GM18507 (cell line): ENCODE measurements around the gene CLTC.

Experiments
- DNase-seq: peaks from one replicate; pipeline ENCODE4 v3.0.0; 2011; ENCODE audit warnings: low read depth; ENCODE audit not compliant: insufficient read length; ENCODE audit errors: extremely low spot score
- FAIRE-seq: peaks from 2 replicates; lab custom pipeline; 2011; peaks lifted over from hg19 to GRCh38; lab: Jason Lieb, UNC

CLTC gene

DNA sequence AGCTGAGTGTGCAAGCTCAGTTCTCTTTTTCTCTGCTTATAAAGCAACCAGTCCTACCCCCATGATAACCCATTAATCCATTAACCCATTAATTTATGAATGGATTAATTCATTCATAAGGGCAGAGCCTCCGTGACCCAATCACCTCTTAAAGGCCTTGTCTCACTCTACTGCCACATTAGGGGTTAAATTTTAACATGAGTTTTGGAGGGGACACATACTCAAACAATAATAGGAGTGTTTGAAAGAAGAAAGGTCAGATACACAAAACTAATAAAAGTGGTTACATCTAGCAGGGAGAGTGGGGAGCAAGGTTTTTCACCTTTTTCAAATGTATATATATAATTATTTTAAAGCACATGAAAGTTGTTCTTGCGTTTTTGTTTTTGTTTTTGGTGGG is 94.6 kb downstream of the CLTC start:
- DNase-seq (no peak), FAIRE-seq (no peak)

DNA sequence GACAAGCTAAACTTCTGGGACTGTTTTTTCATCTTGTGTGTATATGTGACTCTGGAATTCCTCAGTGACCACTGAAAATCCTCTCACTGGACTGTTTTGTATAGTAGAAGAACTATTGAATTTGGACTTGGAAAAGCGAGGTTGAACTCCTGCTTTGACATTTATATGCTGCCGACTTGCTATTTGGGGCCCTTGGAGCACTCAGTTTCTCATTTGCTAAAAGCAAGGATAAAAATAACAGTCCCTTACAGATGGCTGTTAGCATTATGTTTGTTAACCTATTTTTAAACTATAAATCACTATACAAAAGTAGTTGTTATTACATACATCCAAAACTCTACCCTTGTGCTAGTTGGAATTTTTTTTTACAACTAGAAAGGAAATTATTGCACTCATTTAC is 96.7 kb downstream of the CLTC start:
- no peak for FAIRE-seq
- DNase-seq, result no peak

- FAIRE-seq, result no peak
- no peak for DNase-seq
Measured at GRCh38 chr17:59719526-59719925, 99.8 kb downstream of the CLTC start.

DNA sequence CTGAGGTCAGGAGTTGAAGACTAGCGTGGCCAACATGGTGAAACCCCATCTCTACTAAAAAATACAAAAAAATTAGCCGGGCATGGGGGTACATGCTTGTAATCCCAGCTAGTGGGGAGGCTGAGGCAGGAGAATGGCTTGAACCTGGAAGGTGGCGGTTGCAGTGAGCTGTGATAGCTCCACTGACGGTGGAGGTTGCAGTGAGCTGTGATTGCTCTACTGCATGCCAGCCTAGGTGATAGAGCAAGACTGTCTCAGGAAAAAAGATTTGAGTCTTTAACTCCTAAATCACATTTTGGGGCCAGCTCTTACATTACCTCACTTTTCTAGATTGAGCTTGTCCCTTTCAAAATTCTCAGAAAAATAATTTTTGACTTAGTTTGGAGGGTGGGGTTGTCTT is 102.9 kb downstream of the CLTC start:
- FAIRE-seq, result no peak
- DNase-seq, result no peak

DNA sequence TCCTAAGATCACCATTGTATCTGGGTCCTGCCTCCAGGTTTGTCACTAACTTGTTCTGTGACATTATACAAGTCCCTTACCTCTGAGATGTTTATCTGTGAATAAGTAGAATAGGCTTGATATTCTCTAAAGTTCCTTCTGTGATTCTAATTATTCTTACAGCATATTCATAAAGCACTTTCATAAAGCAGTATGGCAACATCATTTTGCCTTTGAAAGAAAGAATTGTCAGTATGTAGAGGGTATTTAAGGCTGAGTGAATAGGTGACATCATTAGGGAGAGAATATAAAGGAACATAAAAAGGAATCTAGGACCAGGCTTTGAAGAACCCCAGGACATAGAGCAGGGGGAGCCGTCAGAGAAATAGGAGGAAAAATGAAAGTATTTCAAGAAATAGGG is 103.3 kb downstream of the CLTC start:
- FAIRE-seq, result no peak
- DNase-seq, result no peak

GRCh38 chr17:59723607-59724006 is 103.9 kb downstream of the CLTC start:
- no peak for DNase-seq
- FAIRE-seq, result no peak

DNA sequence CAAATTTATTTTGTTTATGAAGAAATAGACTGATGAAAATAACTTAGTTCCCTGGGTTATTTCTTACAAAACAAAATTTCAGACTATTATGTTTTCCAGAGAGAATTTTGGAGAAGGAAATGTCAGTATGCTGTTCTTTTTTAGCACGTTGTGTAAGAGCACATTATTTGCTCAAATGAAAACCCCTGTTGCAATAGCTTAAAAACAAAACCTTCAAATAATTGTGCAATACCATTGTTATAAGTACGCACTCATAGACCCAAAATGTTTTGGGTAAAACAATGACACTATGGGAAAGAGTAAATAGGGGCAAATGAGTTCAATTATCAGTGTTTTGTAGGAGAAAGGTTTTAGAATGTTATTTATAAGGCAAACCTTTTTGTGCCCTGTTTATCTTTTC is 106.0 kb downstream of the CLTC start:
- FAIRE-seq, result no peak

GRCh38 chr17:59727817-59728533 is 108.3 kb downstream of the CLTC start:
- FAIRE-seq (no peak), DNase-seq (no peak)

More for the DNA sequence above, 106.0 kb downstream of the CLTC start:
- DNase-seq, result no peak

- DNase-seq (no peak), FAIRE-seq (no peak)
Measured at GRCh38 chr17:59730268-59730834, 110.7 kb downstream of the CLTC start.

DNA sequence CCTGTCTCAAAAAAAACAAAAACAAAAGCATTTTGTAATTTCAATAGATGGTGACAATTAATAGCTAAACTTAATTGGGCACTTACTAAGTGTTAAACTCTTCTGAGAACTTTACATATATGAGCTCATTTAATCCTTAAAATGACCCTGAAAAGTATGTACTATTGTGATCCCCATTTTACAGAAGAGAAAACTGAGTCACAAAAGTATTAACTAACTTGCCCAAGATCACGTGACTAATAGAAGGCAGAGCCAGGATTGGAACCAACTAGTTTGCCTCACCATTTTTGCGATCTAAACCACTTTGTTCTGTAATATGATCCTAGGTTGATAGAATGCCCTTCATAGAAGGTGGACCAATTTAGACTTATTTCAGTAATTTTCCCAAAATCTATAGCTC is 114.0 kb downstream of the CLTC start:
- FAIRE-seq (no peak), DNase-seq (no peak)

DNA sequence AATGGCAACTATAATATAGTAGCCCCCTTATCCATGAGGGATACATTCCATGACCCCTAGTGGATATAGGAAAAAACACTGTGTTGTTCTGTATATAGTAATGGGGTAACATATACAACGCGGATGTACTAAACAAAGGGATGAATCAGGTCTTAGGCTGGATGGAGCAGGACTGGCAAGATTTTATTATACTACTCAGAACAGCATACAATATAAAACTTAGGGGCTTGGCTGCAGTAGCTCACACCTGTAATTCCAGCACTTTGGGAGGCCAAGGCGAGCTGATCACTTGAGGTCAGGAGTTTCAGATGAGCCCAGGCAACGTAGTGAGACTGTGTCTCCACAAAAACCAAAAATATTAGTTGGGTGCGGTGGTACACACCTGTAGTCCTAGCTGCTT is 114.5 kb downstream of the CLTC start:
- FAIRE-seq, result no peak
- DNase-seq, result no peak

DNA sequence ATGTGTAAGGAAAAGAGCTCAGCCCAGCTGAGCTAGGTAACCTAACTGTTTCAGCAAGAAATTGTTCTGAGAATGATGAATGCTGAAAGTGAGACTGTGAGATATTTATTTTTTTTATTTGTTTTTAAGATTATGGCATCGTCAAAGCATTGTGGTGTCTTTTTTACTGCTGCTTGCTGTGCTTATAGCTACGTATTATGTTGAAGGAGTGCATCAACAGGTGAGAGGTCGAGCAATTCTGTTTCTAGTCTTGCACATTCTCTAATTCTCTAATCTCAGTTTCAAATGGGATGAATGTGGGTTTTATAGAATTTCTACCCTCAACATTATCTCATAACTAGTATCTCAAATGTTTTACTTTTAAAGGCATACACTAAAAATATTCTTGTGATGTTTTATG is 117.6 kb downstream of the CLTC start:
- FAIRE-seq (no peak), DNase-seq (no peak)

DNA sequence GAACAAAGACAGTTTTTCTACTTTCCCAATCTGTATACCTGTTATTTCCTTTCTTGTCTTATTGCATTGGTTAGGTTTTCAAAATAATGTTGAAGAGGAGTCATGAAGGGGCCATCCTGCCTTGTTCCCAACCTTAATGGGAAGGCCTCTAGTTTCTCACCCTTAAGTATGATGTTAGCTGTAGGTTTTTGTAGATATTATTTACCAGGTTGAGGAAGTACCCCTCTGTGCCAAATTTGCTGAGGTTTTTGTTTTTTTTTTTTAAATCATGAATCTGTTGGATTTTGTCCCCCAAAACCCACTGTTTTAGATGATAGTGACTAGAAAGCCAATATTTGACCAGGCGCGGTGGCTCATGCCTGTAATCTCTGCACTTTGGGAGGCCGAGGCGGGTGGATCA is 124.1 kb downstream of the CLTC start:
- DNase-seq (no peak), FAIRE-seq (no peak)

GRCh38 chr17:59745040-59745439 is 125.3 kb downstream of the CLTC start:
- no peak for FAIRE-seq

More at GRCh38 chr17:59745040-59745439, 125.3 kb downstream of the CLTC start:
- no peak for DNase-seq
